Endothelial cell of umbilical vein (primary cell): ENCODE data around the gene CCNI. TPM values are rescaled to one million over a fixed set of nuclear protein-coding genes. Genes with fewer than 3 reads are reported as not detected.

Experiments used
- BruUV-seq: library from RNA; stranded (reverse); fragments of 400-500 nt; replicated peaks from 2 replicates; lab custom pipeline; 2021; lab: Mats Ljungman, UMichigan
- CTCF ChIA-PET: fragments of 300-600, 350-600 bp; sonication (Branson Sonifier 250); formaldehyde crosslinking; loops from one replicate; lab custom pipeline; 2021; ENCODE audit warnings: antibody characterized with exemption, inconsistent platforms; lab: Charles Lee
- POLR2A ChIA-PET: fragments of 300-600, 350-600 bp; sonication (Branson Sonifier 250); formaldehyde crosslinking; loops from one replicate; lab custom pipeline; 2021; ENCODE audit warnings: antibody characterized with exemption, inconsistent platforms; lab: Charles Lee
- DNase-seq: peaks from one replicate; pipeline ENCODE4 v3.0.0-alpha.2; 2011; ENCODE audit warnings: low read depth, low spot score
- FAIRE-seq: peaks from 2 replicates; lab custom pipeline; 2011; peaks lifted over from hg19 to GRCh38; lab: Jason Lieb, UNC
- H2AFZ ChIP-seq: 2 replicates; pipeline ENCODE4 v1.6.0; 2012; ENCODE audit warnings: low read depth, low read length, control low read depth, inconsistent platforms
- H3K27ac ChIP-seq: 2 replicates; pipeline ENCODE4 v1.5.1; 2011; ENCODE audit warnings: low read depth, mild to moderate bottlenecking, control low read depth, low read length, moderate library complexity; ENCODE audit not compliant: insufficient read depth
- H3K27me3 ChIP-seq, 2 experiments: 2 replicates each; pipeline versions ENCODE4 v1.6.0 to v1.6.1; 2011; ENCODE audit warnings: low read length in 2 of 2, mixed read lengths in 1 of 2; ENCODE audit not compliant: control insufficient read depth in 2 of 2, insufficient read depth in 2 of 2
- H3K36me3 ChIP-seq, 2 experiments: 2 replicates in 1 of 2; 3 replicates in 1 of 2; pipeline ENCODE4 v1.5.1; 2011; ENCODE audit warnings: low read length in 2 of 2, mild to moderate bottlenecking in 1 of 2, moderate library complexity in 1 of 2; ENCODE audit not compliant: control insufficient read depth in 2 of 2, insufficient read depth in 2 of 2; ENCODE audit errors: extremely low read depth in 1 of 2
- H3K4me1 ChIP-seq: 3 replicates; pipeline ENCODE4 v1.5.1; 2011; ENCODE audit warnings: mild to moderate bottlenecking, low read length; ENCODE audit not compliant: control insufficient read depth, insufficient read depth; ENCODE audit errors: extremely low read depth
- H3K4me2 ChIP-seq: 2 replicates; pipeline ENCODE4 v1.6.1; 2011; ENCODE audit warnings: low read length, control low read depth, mixed read lengths; ENCODE audit not compliant: insufficient read depth
- H3K4me3 ChIP-seq, 3 experiments: fragments of 200-600 bp in 1 of 3; sonication (generic), shearing (Covaris generic) in 1 of 3; replicated peaks in 1 of 3; 2 replicates each; pipeline ENCODE4 v1.5.1; 2011 to 2016; ENCODE audit warnings: control low read depth in 3 of 3, low read length in 3 of 3, mild to moderate bottlenecking in 2 of 3, inconsistent platforms in 1 of 3, low read depth in 1 of 3, moderate library complexity in 1 of 3; ENCODE audit not compliant: insufficient read depth in 1 of 3
- H3K79me2 ChIP-seq: 2 replicates; pipeline ENCODE4 v1.6.0; 2012; ENCODE audit warnings: low read length, inconsistent platforms; ENCODE audit not compliant: control insufficient read depth, insufficient read depth
- H3K9ac ChIP-seq: replicated peaks from 2 replicates; pipeline ENCODE3; 2011; ENCODE audit warnings: low read length, control low read depth; ENCODE audit not compliant: insufficient read depth; ENCODE audit errors: extremely low read depth
- H3K9me1 ChIP-seq: replicated peaks from 3 replicates; pipeline ENCODE4 v1.6.0; 2011; ENCODE audit warnings: mild to moderate bottlenecking, low read length; ENCODE audit not compliant: control insufficient read depth, insufficient read depth; ENCODE audit errors: extremely low read depth
- H3K9me3 ChIP-seq: replicated peaks from 2 replicates; pipeline ENCODE4 v1.5.1; 2012; ENCODE audit warnings: low read length, inconsistent platforms; ENCODE audit not compliant: control insufficient read depth, insufficient read depth
- H4K20me1 ChIP-seq: replicated peaks from 2 replicates; pipeline ENCODE3; 2011; ENCODE audit warnings: mild to moderate bottlenecking, low read length; ENCODE audit not compliant: control insufficient read depth, insufficient read depth; ENCODE audit errors: extremely low read depth
- EZH2 ChIP-seq: IDR thresholded peaks from 2 replicates; pipeline ENCODE4 v1.6.1; 2012; ENCODE audit warnings: borderline replicate concordance, low read depth, mild to moderate bottlenecking, moderate library complexity, low read length, inconsistent platforms; ENCODE audit not compliant: severe bottlenecking
- FOS ChIP-seq: IDR thresholded peaks from 2 replicates; pipeline ENCODE4 v1.6.1; 2011; ENCODE audit warnings: mild to moderate bottlenecking, low read length, moderate library complexity, borderline replicate concordance; ENCODE audit not compliant: insufficient read depth
- GATA2 ChIP-seq: IDR thresholded peaks from 2 replicates; pipeline ENCODE4 v1.7.0; 2011; ENCODE audit warnings: low read depth, mild to moderate bottlenecking, moderate library complexity, mixed read lengths, low read length; ENCODE audit not compliant: insufficient read length, insufficient read depth
- JUN ChIP-seq: IDR thresholded peaks from 2 replicates; pipeline ENCODE4 v1.6.1; 2011; ENCODE audit warnings: borderline replicate concordance, low read depth; ENCODE audit not compliant: insufficient read length, insufficient read depth
- MYC ChIP-seq: IDR thresholded peaks from one replicate; pipeline ENCODE4 v1.6.1; 2011; ENCODE audit warnings: mild to moderate bottlenecking, low read depth, low read length
- POLR2A ChIP-seq: IDR thresholded peaks from 2 replicates; pipeline ENCODE4 v1.6.1; 2012; ENCODE audit warnings: low read depth, mild to moderate bottlenecking, control low read depth, low read length
- POLR2AphosphoS5 ChIP-seq: IDR thresholded peaks from 2 replicates; pipeline ENCODE4 v1.6.1; 2012; ENCODE audit warnings: low read depth, mild to moderate bottlenecking, control low read depth, low read length, moderate library complexity; ENCODE audit not compliant: insufficient read depth
- dilution Hi-C: fragments of 300-500 bp; cut with MboI; formaldehyde crosslinking; loops from one replicate; pipeline ENCODE4 v1.15.0; 2019; ENCODE audit warnings: low sequenced_read_pairs; ENCODE audit not compliant: extremely low pct_ligation_motif_present
- intact Hi-C: fragments of 100-400 bp; cut with micrococcal nuclease; formaldehyde crosslinking; loops from one replicate; pipeline ENCODE4 v1.10.0; 2022
- polyA plus RNA-seq, 4 experiments: library from polyadenylated mRNA; depleted of rRNA in 3 of 4; stranded (reverse) in 3 of 4; unstranded in 1 of 4; fragments of >200 nt; gene quantifications; 2 replicates each; pipeline versions ENCODE4 v1.2.1 to v1.2.3, GENCODE V29; 2011 to 2012; ENCODE audit warnings: missing spikeins in 1 of 4
- total RNA-seq: library from RNA; stranded (reverse); gene quantifications from 2 replicates; pipeline ENCODE4 v1.2.3, GENCODE V29; 2021
- TF ChIP-seq, protein P1 (sequence below), 2 donors: IDR thresholded peaks; 1 replicate in 1 of 2; 2 replicates in 1 of 2; pipeline ENCODE4 v1.5.1; 2011; ENCODE audit warnings: low read length in 2 of 2, mild to moderate bottlenecking in 2 of 2, moderate library complexity in 2 of 2, control low read depth in 1 of 2, inconsistent platforms in 1 of 2, low read depth in 1 of 2; ENCODE audit not compliant: insufficient read depth in 1 of 2; ENCODE audit errors: extremely low read depth in 1 of 2
- TF ChIP-seq, protein P2 (sequence below): IDR thresholded peaks from 2 replicates; pipeline ENCODE4 v1.6.1; 2011; ENCODE audit not compliant: insufficient read depth, insufficient read length

CCNI gene
- total and polyA plus RNA-seq, 2 donors (not counting 3 experiments of a cell fraction or from before 2014, with no cell fraction given), result 88.6 to 212 TPM

DNA sequence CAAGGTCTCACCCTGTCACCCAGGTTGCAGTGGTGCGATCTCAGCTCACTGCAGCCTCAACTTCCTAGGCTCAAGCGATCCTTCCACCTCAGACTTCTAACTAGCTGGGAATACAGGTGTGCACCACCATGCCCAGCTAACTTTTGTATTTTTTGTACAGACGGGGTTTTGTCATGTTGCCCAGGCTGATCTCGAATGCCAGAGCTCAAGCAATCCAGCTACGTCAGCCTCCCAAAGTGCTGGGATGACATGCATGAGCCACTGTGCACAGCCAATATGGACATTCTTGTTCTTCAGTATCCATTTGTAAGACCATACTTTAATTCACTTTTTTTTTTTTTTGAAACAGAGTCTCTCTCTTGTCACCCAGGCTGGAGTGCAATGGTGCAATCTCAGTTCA is 3.5 kb upstream of the CCNI start:
- Histone ChIP-seq H3K9me3 (no peaks in the 10 kb centered on the region), H4K20me1 (peaks cover 2% of the 10 kb centered on the region), H2AFZ (no peak overlapping the region), H3K4me3 (no peak overlapping the region), H3K79me2 (peaks cover 12% of the 10 kb centered on the region), H3K9me1 (no peaks in the 10 kb centered on the region), H3K4me1 (peaks cover 4% of the 10 kb centered on the region), H3K4me2 (no peak overlapping the region), H3K27ac (no peak overlapping the region), H3K9ac (no peak overlapping the region), H3K36me3 (no peaks in the 10 kb centered on the region), H3K27me3 (no peaks in the 10 kb centered on the region)
- POLR2A ChIA-PET, result no interaction called here
- TF ChIP-seq JUN (no peak), GATA2 (no peak), POLR2AphosphoS5 (no peak), MYC (no peak), POLR2A (no peak), FOS (no peak), EZH2 (no peak)
- TF ChIP-seq, protein P1, sequence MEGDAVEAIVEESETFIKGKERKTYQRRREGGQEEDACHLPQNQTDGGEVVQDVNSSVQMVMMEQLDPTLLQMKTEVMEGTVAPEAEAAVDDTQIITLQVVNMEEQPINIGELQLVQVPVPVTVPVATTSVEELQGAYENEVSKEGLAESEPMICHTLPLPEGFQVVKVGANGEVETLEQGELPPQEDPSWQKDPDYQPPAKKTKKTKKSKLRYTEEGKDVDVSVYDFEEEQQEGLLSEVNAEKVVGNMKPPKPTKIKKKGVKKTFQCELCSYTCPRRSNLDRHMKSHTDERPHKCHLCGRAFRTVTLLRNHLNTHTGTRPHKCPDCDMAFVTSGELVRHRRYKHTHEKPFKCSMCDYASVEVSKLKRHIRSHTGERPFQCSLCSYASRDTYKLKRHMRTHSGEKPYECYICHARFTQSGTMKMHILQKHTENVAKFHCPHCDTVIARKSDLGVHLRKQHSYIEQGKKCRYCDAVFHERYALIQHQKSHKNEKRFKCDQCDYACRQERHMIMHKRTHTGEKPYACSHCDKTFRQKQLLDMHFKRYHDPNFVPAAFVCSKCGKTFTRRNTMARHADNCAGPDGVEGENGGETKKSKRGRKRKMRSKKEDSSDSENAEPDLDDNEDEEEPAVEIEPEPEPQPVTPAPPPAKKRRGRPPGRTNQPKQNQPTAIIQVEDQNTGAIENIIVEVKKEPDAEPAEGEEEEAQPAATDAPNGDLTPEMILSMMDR (IDR thresholded peaks at IDR 0.05; ENCODE audit: extremely low read depth in 1 of 2, insufficient read depth in 1 of 2, low read depth in 1 of 2, low read length in 2 of 2), result no peak
- TF ChIP-seq, protein P2, sequence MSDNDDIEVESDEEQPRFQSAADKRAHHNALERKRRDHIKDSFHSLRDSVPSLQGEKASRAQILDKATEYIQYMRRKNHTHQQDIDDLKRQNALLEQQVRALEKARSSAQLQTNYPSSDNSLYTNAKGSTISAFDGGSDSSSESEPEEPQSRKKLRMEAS, result no peak
- DNase-seq (no peak), FAIRE-seq (no peak)
- CTCF ChIA-PET, result interaction anchor here (0.8 to 2.5 kb wide), 3 partner anchors 9 to 124 kb away, joined by 3 to 17 read pairs (median 4); no protein-coding TSS in a partner anchor
- no TSS peak for BruUV-seq
- dilution Hi-C loops (no loop called here), intact Hi-C loops (loop anchor here (5.0 to 10.0 kb wide), 2 partner anchors 783 to 934 kb away; partner anchors contain the start of genes MRPL1 and NUP54)
